ENCODE measurements around the gene KRTAP5-4. TPM values are rescaled to one million over a fixed set of nuclear protein-coding genes. Genes with fewer than 3 reads are reported as not detected.
A peak's percentile ranks its signal among the peaks of the same experiment; 100 is the strongest.

KRTAP5-4 gene
- total RNA-seq, 5 donors from 2014 or later (not counting 1 experiment from before 2014, with no cell fraction given), result not detected

DNA sequence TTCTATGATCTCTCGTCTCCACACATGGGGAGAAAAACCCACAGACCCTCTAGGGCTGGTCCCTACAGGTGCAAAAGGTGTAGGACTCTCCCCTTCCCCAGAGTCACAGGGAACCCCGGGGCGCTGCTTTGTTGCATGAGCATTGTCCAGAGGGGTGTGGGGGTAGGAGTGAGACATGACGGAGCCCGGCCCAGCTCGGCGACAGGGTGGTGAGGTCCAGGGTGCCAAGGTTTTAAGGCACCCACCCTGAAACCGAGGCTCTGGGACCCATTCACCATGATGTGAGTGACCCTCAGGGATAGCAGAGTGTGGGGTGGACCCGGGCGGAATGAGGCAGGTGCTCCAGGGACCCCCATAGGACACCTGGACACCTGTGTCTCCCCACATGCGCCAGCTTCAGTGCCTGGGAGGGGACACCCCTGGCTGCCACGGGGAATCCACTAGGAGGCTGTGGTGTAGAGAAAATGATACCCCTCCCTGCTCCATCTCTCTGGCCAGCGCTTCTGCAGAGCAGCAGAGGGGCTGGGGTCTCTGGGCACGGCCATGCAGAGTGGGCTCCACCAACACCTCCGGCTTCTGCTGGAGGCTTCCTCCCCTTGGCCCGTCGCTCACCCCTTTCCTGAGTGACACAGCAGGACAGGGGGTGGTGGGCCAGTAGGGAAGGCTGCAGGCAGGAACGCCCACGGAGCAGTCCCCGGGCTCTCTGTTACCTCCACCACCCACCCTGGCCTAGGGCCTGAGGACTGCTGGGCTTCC, 22.8 kb upstream of the KRTAP5-4 start:
- DNase-seq (no peak), ATAC-seq (replicated peaks in 1 of 4) (no peak)
- Mint-ChIP-seq H3K36me3 (no peaks in the 10 kb centered on the region), H3K4me1 (peaks cover 0 to 3% (median 3%) of the 10 kb centered on the region in 3 donors), H3K4me3 (no peak overlapping the region), H3K27ac (no peak overlapping the region), H3K27me3 (peaks cover 5 to 19% of the 10 kb centered on the region in 2 donors), H3K9me3 (no peaks in the 10 kb centered on the region)
- Histone ChIP-seq H3K4me3 (ENCODE audit: control insufficient read depth in 1 of 2, extremely low read depth in 1 of 2, low read length in 1 of 2) (no peak overlapping the region), H3K27ac (ENCODE audit: low read length) (no peak overlapping the region), H3K36me3 (ENCODE audit: control insufficient read depth in 2 of 2, extremely low read depth in 1 of 2, insufficient read depth in 1 of 2, low read length in 1 of 2) (no peaks in the 10 kb centered on the region), H3K4me1 (ENCODE audit: control insufficient read depth in 1 of 2, extremely low read depth in 1 of 2, insufficient read depth in 2 of 2, low read length in 2 of 2) (peaks cover 0 to 5% of the 10 kb centered on the region in 2 experiments), H3K9me3 (no peaks in the 10 kb centered on the region), H3K27me3 (replicated peaks in 1 of 2; ENCODE audit: control insufficient read depth in 2 of 2, extremely low read depth in 1 of 2, insufficient read depth in 2 of 2, low read length in 1 of 2) (peaks cover 0 to 61% of the 10 kb centered on the region in 2 experiments)
- ChIA-PET CTCF (no interaction called here), POLR2A (no interaction called here)
- 43% methylated on average over 11 of the region's 20 CpGs for WGBS (ENCODE audit: insufficient coverage)

DNA sequence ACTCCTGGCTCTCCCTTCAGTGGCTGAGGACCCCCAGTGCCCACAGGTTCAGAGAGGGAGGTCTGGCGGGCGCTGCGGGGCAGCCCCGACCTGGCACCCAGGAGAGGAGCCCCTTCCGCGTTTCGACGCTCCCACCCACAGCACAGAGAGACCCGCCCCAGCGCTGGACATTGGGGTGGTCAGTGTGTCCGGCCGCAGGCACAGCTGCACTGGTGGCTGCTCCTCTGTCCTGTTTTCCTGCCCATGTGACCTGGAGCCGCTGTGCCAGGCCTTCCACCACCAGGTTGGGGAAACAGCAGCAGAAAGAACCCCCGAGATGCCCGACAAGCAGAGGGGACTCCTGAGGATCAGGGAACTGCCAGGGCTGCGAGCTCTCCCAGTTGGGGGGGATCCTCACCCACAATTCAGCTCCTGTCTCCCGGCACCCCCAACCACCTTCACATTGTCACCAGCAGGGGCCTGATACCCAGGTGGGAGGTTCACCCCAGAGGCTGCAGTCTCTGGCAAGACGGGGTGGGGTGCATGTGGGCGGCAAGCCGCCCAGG, 21.3 kb upstream of the KRTAP5-4 start:
- no peak for DNase-seq
- ATAC-seq (replicated peaks in 1 of 4), result no peak
- Histone ChIP-seq H3K4me3 (ENCODE audit: control insufficient read depth in 1 of 2, extremely low read depth in 1 of 2, low read length in 1 of 2) (no peak overlapping the region), H3K4me1 (ENCODE audit: control insufficient read depth in 1 of 2, extremely low read depth in 1 of 2, insufficient read depth in 2 of 2, low read length in 2 of 2) (peaks cover 0 to 5% of the 10 kb centered on the region in 2 experiments), H3K27me3 (replicated peaks in 1 of 2; ENCODE audit: control insufficient read depth in 2 of 2, extremely low read depth in 1 of 2, insufficient read depth in 2 of 2, low read length in 1 of 2) (peaks cover 0 to 62% of the 10 kb centered on the region in 2 experiments), H3K36me3 (ENCODE audit: control insufficient read depth in 2 of 2, extremely low read depth in 1 of 2, insufficient read depth in 1 of 2, low read length in 1 of 2) (no peaks in the 10 kb centered on the region), H3K27ac (ENCODE audit: low read length) (no peak overlapping the region), H3K9me3 (no peaks in the 10 kb centered on the region)
- no peak overlapping the region for H3K4me3 Mint-ChIP-seq
- ChIA-PET CTCF (no interaction called here), POLR2A (no interaction called here)
- peaks cover 10 to 24% of the 10 kb centered on the region in 2 donors for H3K27me3 Mint-ChIP-seq
- H3K4me1 Mint-ChIP-seq, result peaks cover 0 to 5% (median 4%) of the 10 kb centered on the region in 3 donors
- no peaks in the 10 kb centered on the region for H3K36me3 Mint-ChIP-seq
- H3K27ac Mint-ChIP-seq, result no peak overlapping the region
- WGBS (ENCODE audit: insufficient coverage), result 90% methylated on average over 14 of the region's 20 CpGs
- no peaks in the 10 kb centered on the region for H3K9me3 Mint-ChIP-seq

DNA sequence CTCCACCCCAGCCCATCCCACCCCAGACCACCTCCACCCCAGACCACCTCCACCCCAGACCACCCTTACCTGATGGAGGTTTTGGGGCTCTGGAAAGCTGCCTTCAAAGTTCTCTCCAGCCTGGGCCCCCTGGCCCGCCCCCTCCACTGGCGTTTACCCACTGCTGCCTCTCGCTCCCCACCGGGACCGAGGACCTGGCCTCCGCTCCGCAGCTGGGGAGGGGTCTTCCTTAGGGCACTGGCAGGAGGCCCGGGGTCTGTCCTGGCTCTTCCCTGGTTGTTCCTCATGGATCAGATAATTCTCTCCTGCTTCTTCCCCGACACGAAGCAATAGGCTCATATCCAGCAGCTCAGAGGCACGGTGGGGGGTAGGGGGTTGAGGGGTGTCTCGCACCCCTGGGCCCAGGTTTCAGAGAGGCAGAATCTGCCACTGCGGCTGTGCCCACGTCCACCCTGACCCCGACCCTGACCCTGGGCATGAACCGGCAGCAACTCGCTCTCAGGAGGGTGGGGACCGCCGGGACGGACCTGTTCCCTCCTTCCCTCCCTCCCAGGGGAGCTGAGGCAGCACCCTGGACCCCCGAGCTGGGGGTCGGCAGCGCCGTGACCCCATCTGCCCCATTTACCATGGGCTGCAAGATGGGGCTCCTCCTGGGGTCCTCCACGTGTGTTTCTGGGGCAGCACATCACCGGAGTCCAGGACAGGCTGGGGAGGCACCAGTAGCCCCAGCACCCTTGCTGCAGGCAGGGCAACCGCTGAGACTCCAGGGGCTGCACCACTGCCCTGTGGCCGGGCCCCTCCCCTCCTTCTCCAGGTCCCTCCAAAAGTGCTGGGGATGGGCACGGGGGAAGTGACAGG, 20.6 kb upstream of the KRTAP5-4 start:
- H3K27ac ChIP-seq (ENCODE audit: low read length), result no peak overlapping the region
- no peaks in the 10 kb centered on the region for H3K9me3 Mint-ChIP-seq
- H3K4me3 ChIP-seq (ENCODE audit: control insufficient read depth in 1 of 2, extremely low read depth in 1 of 2, low read length in 1 of 2), result no peak overlapping the region
- peaks cover 0 to 61% of the 10 kb centered on the region in 2 experiments for H3K27me3 ChIP-seq (replicated peaks in 1 of 2; ENCODE audit: control insufficient read depth in 2 of 2, extremely low read depth in 1 of 2, insufficient read depth in 2 of 2, low read length in 1 of 2)
- H3K27ac Mint-ChIP-seq, result no peak overlapping the region
- H3K4me3 Mint-ChIP-seq, result no peak overlapping the region
- ChIA-PET POLR2A (no interaction called here), CTCF (no interaction called here)
- ATAC-seq (replicated peaks in 1 of 4), result no peak
- H3K4me1 ChIP-seq (ENCODE audit: control insufficient read depth in 1 of 2, extremely low read depth in 1 of 2, insufficient read depth in 2 of 2, low read length in 2 of 2), result peaks cover 0 to 5% of the 10 kb centered on the region in 2 experiments
- no peak for DNase-seq
- peaks cover 0 to 5% (median 4%) of the 10 kb centered on the region in 3 donors for H3K4me1 Mint-ChIP-seq
- H3K27me3 Mint-ChIP-seq, result peaks cover 10 to 24% of the 10 kb centered on the region in 2 donors
- H3K36me3 Mint-ChIP-seq, result no peaks in the 10 kb centered on the region
- H3K36me3 ChIP-seq (ENCODE audit: control insufficient read depth in 2 of 2, extremely low read depth in 1 of 2, insufficient read depth in 1 of 2, low read length in 1 of 2), result no peaks in the 10 kb centered on the region
- no peaks in the 10 kb centered on the region for H3K9me3 ChIP-seq
- WGBS (ENCODE audit: insufficient coverage), result 76% methylated on average over 24 of the region's 29 CpGs

DNA sequence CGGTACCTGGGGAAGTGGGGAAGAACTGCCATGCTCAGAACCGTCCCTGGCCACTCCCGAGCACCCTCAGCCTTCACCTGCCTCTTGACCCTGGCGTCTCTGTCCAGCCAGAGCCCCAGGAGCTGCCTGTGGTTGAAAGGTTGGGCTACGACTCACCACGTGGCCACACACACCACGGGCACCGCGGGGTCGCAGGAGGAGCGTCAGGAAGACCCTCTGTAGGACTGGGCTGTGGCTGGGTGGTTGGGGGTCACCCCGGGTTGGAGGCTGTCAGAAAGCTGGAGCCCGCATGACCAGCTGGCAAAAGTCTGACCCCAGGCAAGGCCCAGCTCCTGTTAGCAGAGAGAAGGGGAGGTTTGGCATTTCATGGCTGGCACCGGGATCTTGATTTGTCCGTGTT, 19.2 kb upstream of the KRTAP5-4 start:
- peaks cover 0 to 5% of the 10 kb centered on the region in 2 experiments for H3K4me1 ChIP-seq (ENCODE audit: control insufficient read depth in 1 of 2, extremely low read depth in 1 of 2, insufficient read depth in 2 of 2, low read length in 2 of 2)
- no peaks in the 10 kb centered on the region for H3K9me3 ChIP-seq
- ATAC-seq (replicated peaks in 1 of 4) (no peak), DNase-seq (no peak)
- Mint-ChIP-seq H3K4me3 (no peak overlapping the region), H3K27ac (no peak overlapping the region), H3K36me3 (no peaks in the 10 kb centered on the region), H3K9me3 (no peaks in the 10 kb centered on the region), H3K4me1 (peaks cover 0 to 5% (median 4%) of the 10 kb centered on the region in 3 donors), H3K27me3 (peaks cover 10 to 28% of the 10 kb centered on the region in 2 donors)
- H3K27me3 ChIP-seq (replicated peaks in 1 of 2; ENCODE audit: control insufficient read depth in 2 of 2, extremely low read depth in 1 of 2, insufficient read depth in 2 of 2, low read length in 1 of 2), result peaks cover 0 to 63% of the 10 kb centered on the region in 2 experiments
- ChIA-PET POLR2A (no interaction called here), CTCF (interaction anchor here in 1 of 2 donors (1.2 kb wide), 1 partner anchor 73 kb away, joined by 3 read pairs; no protein-coding TSS in a partner anchor)
- WGBS (ENCODE audit: insufficient coverage), result 67% methylated on average over 9 of the region's 15 CpGs
- H3K36me3 ChIP-seq (ENCODE audit: control insufficient read depth in 2 of 2, extremely low read depth in 1 of 2, insufficient read depth in 1 of 2, low read length in 1 of 2), result no peaks in the 10 kb centered on the region
- H3K27ac ChIP-seq (ENCODE audit: low read length), result no peak overlapping the region
- H3K4me3 ChIP-seq (ENCODE audit: control insufficient read depth in 1 of 2, extremely low read depth in 1 of 2, low read length in 1 of 2), result no peak overlapping the region

DNA sequence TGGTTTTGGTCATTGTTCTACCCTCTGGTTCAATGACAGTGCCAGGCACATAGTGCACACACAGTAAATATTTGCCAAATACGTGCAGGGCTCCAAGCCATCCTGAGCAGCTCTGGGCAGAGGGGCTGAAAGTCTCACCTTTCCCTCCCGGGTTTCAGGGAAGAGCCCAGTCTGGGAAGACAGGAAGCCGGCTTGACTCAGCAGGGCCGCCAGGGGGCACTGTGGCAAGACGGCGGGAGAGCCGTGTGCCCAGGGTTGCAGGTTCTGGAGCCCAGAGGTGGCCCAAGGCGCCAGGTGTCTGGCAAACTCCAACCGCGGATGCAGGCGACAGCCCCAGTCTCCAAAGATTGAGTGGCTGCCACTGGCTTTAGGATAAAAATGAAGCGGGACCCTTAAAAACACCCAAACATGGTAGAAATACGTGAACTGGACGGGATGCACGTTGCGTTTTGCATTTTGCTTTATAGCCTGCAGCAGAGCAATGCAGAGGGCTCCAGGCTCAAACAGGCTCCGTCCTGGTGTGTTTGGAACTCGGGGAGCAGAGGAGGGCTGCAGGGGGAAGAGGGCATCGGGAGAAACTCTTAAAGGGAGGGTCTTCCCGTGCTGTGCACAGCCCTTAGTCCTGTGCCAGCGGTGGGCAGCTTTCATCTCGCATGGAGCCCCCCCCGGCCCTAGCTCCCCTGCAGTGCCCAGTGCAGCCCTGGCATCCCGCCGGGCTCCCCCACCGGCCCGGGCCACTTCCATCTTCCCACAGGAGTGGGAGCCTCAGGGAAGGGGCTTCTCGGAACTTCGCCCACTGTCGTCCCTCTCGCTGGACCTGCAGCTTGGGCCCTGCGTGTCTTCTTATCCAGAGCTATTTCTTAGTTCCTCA, 18.4 kb upstream of the KRTAP5-4 start:
- no peaks in the 10 kb centered on the region for H3K9me3 ChIP-seq
- peaks cover 14 to 34% of the 10 kb centered on the region in 2 donors for H3K27me3 Mint-ChIP-seq
- H3K4me1 Mint-ChIP-seq, result peaks cover 0 to 9% (median 5%) of the 10 kb centered on the region in 3 donors
- H3K4me3 ChIP-seq (ENCODE audit: control insufficient read depth in 1 of 2, extremely low read depth in 1 of 2, low read length in 1 of 2), result no peak overlapping the region
- ATAC-seq (replicated peaks in 1 of 4), result peak in 3 of 4 experiments; percentile 24 to 40 (median 35)
- H3K36me3 ChIP-seq (ENCODE audit: control insufficient read depth in 2 of 2, extremely low read depth in 1 of 2, insufficient read depth in 1 of 2, low read length in 1 of 2), result no peaks in the 10 kb centered on the region
- H3K4me3 Mint-ChIP-seq, result no peak overlapping the region
- DNase-seq, result peak in 7 of 35 experiments; percentile 19 to 61 (median 27)
- no peak overlapping the region for H3K27ac Mint-ChIP-seq
- no peaks in the 10 kb centered on the region for H3K36me3 Mint-ChIP-seq
- ChIA-PET POLR2A (no interaction called here), CTCF (interaction anchor here in 1 of 2 donors (1.1 to 1.5 kb wide), 3 partner anchors 10 to 72 kb away, joined by 3 to 4 read pairs (median 3); no protein-coding TSS in a partner anchor)
- peaks cover 0 to 5% of the 10 kb centered on the region in 2 experiments for H3K4me1 ChIP-seq (ENCODE audit: control insufficient read depth in 1 of 2, extremely low read depth in 1 of 2, insufficient read depth in 2 of 2, low read length in 2 of 2)
- H3K27ac ChIP-seq (ENCODE audit: low read length), result no peak overlapping the region
- peaks cover 0 to 60% of the 10 kb centered on the region in 2 experiments for H3K27me3 ChIP-seq (replicated peaks in 1 of 2; ENCODE audit: control insufficient read depth in 2 of 2, extremely low read depth in 1 of 2, insufficient read depth in 2 of 2, low read length in 1 of 2)
- WGBS (ENCODE audit: insufficient coverage), result 48% methylated on average over 30 of the region's 32 CpGs
- H3K9me3 Mint-ChIP-seq, result no peaks in the 10 kb centered on the region

Measured in T-cell (primary cell).